NCI-H345 treated with DMSO at 0.1 percent for 48 hours (cell line): Measurements from ENCODE around the gene AGTRAP.

Source experiments
- DNase-seq: peaks from one replicate; lab custom pipeline; 2025; ENCODE audit not compliant: unreplicated experiment; lab: John Stamatoyannopoulos, UW

Gene AGTRAP

GRCh38 chr1:11796036-11796828, 60.3 kb downstream of the AGTRAP start:
- no peak for DNase-seq

GRCh38 chr1:11797525-11798216, 61.7 kb downstream of the AGTRAP start:
- no peak for DNase-seq

GRCh38 chr1:11799099-11799498, 63.2 kb downstream of the AGTRAP start:
- DNase-seq: no peak

GRCh38 chr1:11799896-11800295, 64.0 kb downstream of the AGTRAP start:
- no peak for DNase-seq

- DNase-seq: no peak
These were observed 64.4 kb downstream of the AGTRAP start for GRCh38 chr1:11800391-11800755.
